Dermis blood vessel endothelial cell (primary cell): ENCODE measurements around the gene RTCB. TPM values are rescaled to one million over a fixed set of nuclear protein-coding genes. Genes with fewer than 3 reads are reported as not detected.

Experiments
- DNase-seq: peaks from one replicate; pipeline ENCODE4 v3.0.0; 2010
- total RNA-seq: library from RNA; depleted of rRNA; stranded (reverse); fragments of >200 nt; gene quantifications from 2 replicates; pipeline ENCODE4 v1.2.3, GENCODE V29; 2014

Gene RTCB
- 151 and 175 TPM in 2 replicates for total RNA-seq

- DNase-seq, result peak; percentile 96
Measured at GRCh38 chr22:32411829-32412592, at the start of gene RTCB. Gene RTCB, minus strand, starts transcription at chr22:32412247. Its CDS starts 91 bp downstream, at chr22:32412156.

- no peak for DNase-seq
Measured at GRCh38 chr22:32457031-32457430, 45.0 kb upstream of the RTCB start.

- no peak for DNase-seq
Measured at GRCh38 chr22:32448980-32449379, 36.9 kb upstream of the RTCB start.

- no peak for DNase-seq
Measured at GRCh38 chr22:32446321-32446720, 34.3 kb upstream of the RTCB start.

GRCh38 chr22:32444068-32444467 lies 32.0 kb upstream of the RTCB start:
- peak; percentile 29 for DNase-seq

- no peak for DNase-seq
Measured at GRCh38 chr22:32430352-32430751, 18.3 kb upstream of the RTCB start.

GRCh38 chr22:32426881-32427280 lies 14.8 kb upstream of the RTCB start:
- no peak for DNase-seq

- no peak for DNase-seq
Measured at GRCh38 chr22:32423664-32424063, 11.6 kb upstream of the RTCB start.

- DNase-seq, result no peak
Measured at GRCh38 chr22:32422062-32422461, 10.0 kb upstream of the RTCB start.

GRCh38 chr22:32421484-32421883 lies 9.4 kb upstream of the RTCB start:
- no peak for DNase-seq

- DNase-seq, result no peak
Measured at GRCh38 chr22:32417906-32418305, 5.9 kb upstream of the RTCB start.

- DNase-seq, result no peak
Measured at GRCh38 chr22:32416556-32417085, 4.6 kb upstream of the RTCB start.

GRCh38 chr22:32414191-32414590 lies 2.1 kb upstream of the RTCB start:
- DNase-seq, result no peak

GRCh38 chr22:32413719-32414118 lies 1.7 kb upstream of the RTCB start:
- peak; percentile 48 for DNase-seq

- peak; percentile 50 for DNase-seq
Measured at GRCh38 chr22:32411402-32411801, 645 bp downstream of the RTCB start.

GRCh38 chr22:32410459-32410858 lies 1.6 kb downstream of the RTCB start:
- DNase-seq, result no peak

GRCh38 chr22:32409977-32410376 lies 2.1 kb downstream of the RTCB start:
- DNase-seq, result no peak

- DNase-seq, result no peak
Measured at GRCh38 chr22:32407936-32408335, 4.1 kb downstream of the RTCB start.

GRCh38 chr22:32407312-32407711 lies 4.7 kb downstream of the RTCB start:
- DNase-seq, result no peak

- no peak for DNase-seq
Measured at GRCh38 chr22:32404021-32404420, 8.0 kb downstream of the RTCB start.

GRCh38 chr22:32401486-32401885 lies 10.6 kb downstream of the RTCB start:
- DNase-seq, result no peak

GRCh38 chr22:32396746-32397145 lies 15.3 kb downstream of the RTCB start:
- no peak for DNase-seq

- DNase-seq, result no peak
Measured at GRCh38 chr22:32396255-32396654, 15.8 kb downstream of the RTCB start.

- no peak for DNase-seq
Measured at GRCh38 chr22:32395107-32395506, 16.9 kb downstream of the RTCB start.

- peak; percentile 56 for DNase-seq
Measured at GRCh38 chr22:32389685-32390084, 22.4 kb downstream of the RTCB start.
